Breast epithelium (tissue), 4 donors: ENCODE data around the gene SMIM41. TPM values are rescaled to one million over a fixed set of nuclear protein-coding genes. Genes with fewer than 3 reads are reported as not detected.
A peak's percentile ranks its signal among the peaks of the same experiment; 100 is the strongest.

ENCODE experiments used
- DNase-seq, 2 donors: peaks; one replicate each; pipeline ENCODE4 v3.0.0-alpha.2; 2019; ENCODE audit warnings: low spot score in 2 of 2
- H3K27ac ChIP-seq, 2 donors: fragments of 200-600 bp; sonication (generic) in 1 of 2; one replicate each; pipeline ENCODE4 v1.5.1; 2016 to 2019; ENCODE audit warnings: mild to moderate bottlenecking in 1 of 2
- H3K27me3 ChIP-seq, 2 donors: fragments of 200-600 bp; sonication (generic) in 1 of 2; one replicate each; pipeline versions ENCODE4 v1.5.1 to v1.6.0; 2017 to 2019; ENCODE audit warnings: control low read depth in 1 of 2, mild to moderate bottlenecking in 1 of 2
- H3K36me3 ChIP-seq: fragments of 200-600 bp; one replicate; pipeline ENCODE4 v1.5.1; 2019
- H3K4me1 ChIP-seq, 2 donors: fragments of 200-600 bp; sonication (generic); one replicate each; pipeline ENCODE4 v1.5.1; 2016 to 2019; ENCODE audit warnings: control low read depth in 1 of 2
- H3K4me3 ChIP-seq, 3 donors: fragments of 200-600 bp; sonication (generic); 1 replicate in 2 of 3; 2 replicates in 1 of 3; pipeline ENCODE4 v1.5.1; 2016 to 2019; ENCODE audit warnings: mild to moderate bottlenecking in 3 of 3, moderate library complexity in 2 of 3
- H3K9me3 ChIP-seq, 2 donors: fragments of 200-600 bp; sonication (generic) in 1 of 2; one replicate each; pipeline ENCODE4 v1.5.1; 2016 to 2019; ENCODE audit warnings: control low read depth in 1 of 2
- CTCF ChIP-seq, 3 donors: fragments of 450-650 bp; IDR thresholded peaks; one replicate each; pipeline ENCODE4 v1.5.1; 2016 to 2017; ENCODE audit warnings: antibody characterized with exemption in 3 of 3, mild to moderate bottlenecking in 3 of 3, moderate library complexity in 3 of 3
- POLR2A ChIP-seq: fragments of 450-650 bp; IDR thresholded peaks from one replicate; pipeline ENCODE4 v1.6.1; 2016; ENCODE audit warnings: antibody characterized with exemption, mild to moderate bottlenecking, moderate library complexity
- POLR2AphosphoS5 ChIP-seq, 3 donors: sonication (generic); formaldehyde crosslinking; IDR thresholded peaks; one replicate each; pipeline ENCODE4 v1.6.1; 2017; ENCODE audit warnings: antibody characterized with exemption in 3 of 3
- intact Hi-C: fragments of 100-400 bp; cut with DNase I; formaldehyde crosslinking; loops from one replicate; pipeline ENCODE4 v1.15.1; 2023; ENCODE audit warnings: low total_unique reads
- total RNA-seq, 3 donors: library from RNA; depleted of rRNA; stranded (reverse); fragments of >200 nt; gene quantifications; one replicate each; pipeline ENCODE4 v1.1.0, GENCODE V29; 2016

The SMIM41 gene
- total RNA-seq, 3 donors from 2014 or later = 1.3 TPM; not detected in 2

GRCh38 chr12:52055731-52056711 lies 23.5 kb upstream of the SMIM41 start:
- intact Hi-C loops = no loop called here
- DNase-seq = no peak
- TF ChIP-seq CTCF (IDR thresholded peaks at IDR 0.05) (no peak), POLR2AphosphoS5 (IDR thresholded peaks at IDR 0.05) (no peak), POLR2A (no peak)
- no peaks in the 10 kb centered on the region for H3K27me3 ChIP-seq
- peaks cover 0 to 9% of the 10 kb centered on the region in 2 donors for H3K4me1 ChIP-seq
- H3K4me3 ChIP-seq = no peak overlapping the region
- no peaks in the 10 kb centered on the region for H3K36me3 ChIP-seq
- no peaks in the 10 kb centered on the region for H3K9me3 ChIP-seq
- H3K27ac ChIP-seq = peak overlapping the region in 1 of 2 donors; percentile 4

DNA sequence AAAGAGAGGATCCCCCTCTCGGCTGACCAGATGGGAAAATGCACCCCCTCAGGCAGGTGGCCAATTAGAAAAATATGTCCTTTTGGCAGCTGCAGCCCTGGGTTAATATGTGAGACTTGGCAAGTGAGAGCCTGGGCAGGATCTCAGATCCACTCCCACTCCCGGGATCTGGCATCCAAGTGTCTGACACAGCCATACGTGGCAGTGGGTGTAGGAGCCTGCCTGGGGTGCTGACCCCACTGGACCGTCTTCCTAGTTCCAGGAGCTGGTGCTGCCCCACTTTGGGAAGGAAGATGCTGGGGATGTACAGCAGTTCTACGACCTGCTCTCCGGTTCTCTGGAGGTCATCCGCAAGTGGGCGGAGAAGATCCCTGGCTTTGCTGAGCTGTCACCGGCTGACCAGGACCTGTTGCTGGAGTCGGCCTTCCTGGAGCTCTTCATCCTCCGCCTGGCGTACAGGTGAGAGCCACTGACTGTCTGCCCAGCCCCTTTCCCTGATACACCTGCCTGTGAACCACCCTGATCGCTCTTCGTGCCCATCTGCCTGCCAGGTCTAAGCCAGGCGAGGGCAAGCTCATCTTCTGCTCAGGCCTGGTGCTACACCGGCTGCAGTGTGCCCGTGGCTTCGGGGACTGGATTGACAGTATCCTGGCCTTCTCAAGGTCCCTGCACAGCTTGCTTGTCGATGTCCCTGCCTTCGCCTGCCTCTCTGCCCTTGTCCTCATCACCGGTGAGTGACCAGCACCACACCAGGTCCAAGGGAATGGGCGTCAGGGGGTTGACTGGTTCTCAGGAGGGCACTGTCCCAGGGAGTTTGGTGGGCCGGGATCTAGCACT lies 22.5 kb upstream of the SMIM41 start:
- Histone ChIP-seq H3K27me3 (no peaks in the 10 kb centered on the region), H3K9me3 (no peaks in the 10 kb centered on the region), H3K36me3 (no peaks in the 10 kb centered on the region), H3K4me1 (peaks cover 0 to 9% of the 10 kb centered on the region in 2 donors), H3K4me3 (no peak overlapping the region), H3K27ac (peak overlapping the region in 1 of 2 donors; percentile 16)
- no peak for TF ChIP-seq CTCF (IDR thresholded peaks at IDR 0.05)
- no peak for TF ChIP-seq POLR2AphosphoS5 (IDR thresholded peaks at IDR 0.05)
- TF ChIP-seq POLR2A = no peak
- intact Hi-C loops = no loop called here
- no peak for DNase-seq

DNA sequence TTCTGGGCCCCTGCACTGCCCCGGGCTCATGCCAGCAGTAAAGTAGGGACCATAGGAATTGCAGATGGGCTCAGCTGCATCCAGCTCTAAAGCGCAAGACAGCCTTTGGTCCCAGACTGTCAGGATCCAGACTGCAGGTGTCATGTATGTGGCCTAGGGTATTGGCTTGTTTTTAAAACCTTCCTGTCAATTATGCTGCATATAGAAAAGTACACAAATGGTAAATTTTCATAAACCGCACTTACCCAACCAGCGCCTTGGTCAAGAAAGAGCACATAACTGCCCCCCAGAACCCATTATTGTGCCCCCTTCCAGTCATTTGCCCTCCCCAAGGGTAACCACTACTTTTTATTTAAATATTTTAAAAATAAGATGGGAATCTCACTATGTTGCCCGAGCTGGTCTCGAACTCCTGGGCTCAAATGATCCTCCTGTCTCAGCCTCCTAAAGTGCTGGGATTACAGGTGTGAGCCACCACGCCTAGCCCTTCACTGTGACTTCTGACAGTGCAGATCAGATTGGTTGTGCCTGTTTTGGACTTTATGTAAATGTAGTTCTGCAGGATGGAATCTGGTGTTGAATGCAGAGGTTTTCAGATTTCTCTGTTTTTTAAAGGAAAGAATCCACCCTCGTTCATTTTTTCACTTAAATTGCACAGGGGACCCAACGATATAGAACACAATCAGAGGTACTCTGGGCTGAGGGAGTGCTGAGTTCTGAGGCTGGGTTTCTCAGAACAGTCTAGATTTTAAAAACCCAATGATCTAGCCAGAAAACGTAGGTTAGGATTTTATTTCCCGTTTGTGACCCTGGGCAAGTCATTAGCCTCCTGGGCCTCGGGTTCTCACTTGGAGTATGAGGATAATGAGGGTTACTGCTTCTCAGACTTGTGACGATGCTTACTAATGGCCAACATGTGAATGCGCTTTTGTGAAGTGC lies 21.6 kb upstream of the SMIM41 start:
- DNase-seq = no peak
- Histone ChIP-seq H3K27ac (no peak overlapping the region), H3K36me3 (no peaks in the 10 kb centered on the region), H3K27me3 (no peaks in the 10 kb centered on the region), H3K4me1 (peaks cover 0 to 5% of the 10 kb centered on the region in 2 donors), H3K4me3 (no peak overlapping the region), H3K9me3 (no peaks in the 10 kb centered on the region)
- intact Hi-C loops = no loop called here
- TF ChIP-seq CTCF (IDR thresholded peaks at IDR 0.05) (no peak), POLR2AphosphoS5 (IDR thresholded peaks at IDR 0.05) (no peak)

DNA sequence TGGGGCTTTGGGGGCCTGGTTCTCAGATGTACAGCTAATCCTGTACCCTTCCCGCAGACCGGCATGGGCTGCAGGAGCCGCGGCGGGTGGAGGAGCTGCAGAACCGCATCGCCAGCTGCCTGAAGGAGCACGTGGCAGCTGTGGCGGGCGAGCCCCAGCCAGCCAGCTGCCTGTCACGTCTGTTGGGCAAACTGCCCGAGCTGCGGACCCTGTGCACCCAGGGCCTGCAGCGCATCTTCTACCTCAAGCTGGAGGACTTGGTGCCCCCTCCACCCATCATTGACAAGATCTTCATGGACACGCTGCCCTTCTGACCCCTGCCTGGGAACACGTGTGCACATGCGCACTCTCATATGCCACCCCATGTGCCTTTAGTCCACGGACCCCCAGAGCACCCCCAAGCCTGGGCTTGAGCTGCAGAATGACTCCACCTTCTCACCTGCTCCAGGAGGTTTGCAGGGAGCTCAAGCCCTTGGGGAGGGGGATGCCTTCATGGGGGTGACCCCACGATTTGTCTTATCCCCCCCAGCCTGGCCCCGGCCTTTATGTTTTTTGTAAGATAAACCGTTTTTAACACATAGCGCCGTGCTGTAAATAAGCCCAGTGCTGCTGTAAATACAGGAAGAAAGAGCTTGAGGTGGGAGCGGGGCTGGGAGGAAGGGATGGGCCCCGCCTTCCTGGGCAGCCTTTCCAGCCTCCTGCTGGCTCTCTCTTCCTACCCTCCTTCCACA lies 20.7 kb upstream of the SMIM41 start:
- intact Hi-C loops = no loop called here
- no peak for DNase-seq
- no peaks in the 10 kb centered on the region for H3K36me3 ChIP-seq
- H3K27me3 ChIP-seq = no peaks in the 10 kb centered on the region
- no peaks in the 10 kb centered on the region for H3K9me3 ChIP-seq
- H3K4me1 ChIP-seq = peaks cover 0 to 5% of the 10 kb centered on the region in 2 donors
- TF ChIP-seq POLR2AphosphoS5 (IDR thresholded peaks at IDR 0.05) = no peak
- TF ChIP-seq CTCF (IDR thresholded peaks at IDR 0.05) = no peak
- TF ChIP-seq POLR2A = no peak
- H3K27ac ChIP-seq = no peak overlapping the region
- H3K4me3 ChIP-seq = no peak overlapping the region
